H1 (cell line): ENCODE data around the gene SLC25A27. TPM values are rescaled to one million over a fixed set of nuclear protein-coding genes. Genes with fewer than 3 reads are reported as not detected.

Experiments
- CTCF ChIA-PET: fragments of 300-600 bp; sonication (Branson Sonifier 250); formaldehyde crosslinking; loops from one replicate; lab custom pipeline; 2021; ENCODE audit not compliant: partially characterized antibody; lab: Charles Lee
- POLR2A ChIA-PET: fragments of 300-600 bp; sonication (Branson Sonifier 250); formaldehyde crosslinking; loops from one replicate; lab custom pipeline; 2021; ENCODE audit warnings: inconsistent platforms; ENCODE audit not compliant: partially characterized antibody; lab: Charles Lee
- DNase-seq, 2 experiments: peaks; one replicate each; pipeline versions ENCODE4 v3.0.0 to v3.0.0-alpha.2; 2010 to 2022; ENCODE audit warnings: low spot score in 2 of 2, low read depth in 1 of 2, mixed read lengths in 1 of 2
- FAIRE-seq: peaks from 2 replicates; lab custom pipeline; 2011; peaks lifted over from hg19 to GRCh38; lab: Jason Lieb, UNC
- H2AFZ ChIP-seq: 2 replicates; pipeline ENCODE4 v1.8.1; 2012; ENCODE audit warnings: low read length, inconsistent platforms
- H2AK5ac ChIP-seq: 2 replicates; pipeline ENCODE4 v1.6.1; 2013; ENCODE audit warnings: low read depth, low read length
- H2BK120ac ChIP-seq: replicated peaks from 2 replicates; pipeline ENCODE3; 2013; ENCODE audit warnings: low read depth, low read length, inconsistent platforms
- H2BK12ac ChIP-seq: 2 replicates; pipeline ENCODE4 v1.6.1; 2013; ENCODE audit warnings: low read depth, low read length
- H2BK15ac ChIP-seq: 2 replicates; pipeline ENCODE4 v1.6.1; 2013; ENCODE audit warnings: low read length
- H2BK20ac ChIP-seq: 2 replicates; pipeline ENCODE4 v1.6.1; 2013; ENCODE audit warnings: low read length
- H2BK5ac ChIP-seq: 2 replicates; pipeline ENCODE4 v1.6.1; 2013; ENCODE audit warnings: low read depth, low read length
- H3K14ac ChIP-seq: 2 replicates; pipeline ENCODE4 v1.6.1; 2013; ENCODE audit warnings: inconsistent platforms; ENCODE audit not compliant: insufficient read length
- H3K18ac ChIP-seq: 2 replicates; pipeline ENCODE4 v1.6.1; 2013; ENCODE audit warnings: low read length; ENCODE audit errors: extremely low read depth
- H3K23ac ChIP-seq: 2 replicates; pipeline ENCODE4 v1.6.1; 2013; ENCODE audit warnings: inconsistent platforms; ENCODE audit not compliant: insufficient read length
- H3K23me2 ChIP-seq: 2 replicates; pipeline ENCODE4 v1.6.1; 2013; ENCODE audit warnings: low read depth, low read length
- H3K27ac ChIP-seq: 2 replicates; pipeline ENCODE4 v1.6.1; 2011; ENCODE audit warnings: low read depth, low read length, inconsistent platforms
- H3K27me3 ChIP-seq, 4 experiments: replicated peaks in 1 of 4; 1 replicate in 1 of 4; 2 replicates in 3 of 4; pipeline versions ENCODE4 v1.6.1 to v1.8.1; 2011 to 2013; ENCODE audit warnings: low read length in 3 of 4, mild to moderate bottlenecking in 3 of 4, inconsistent platforms in 2 of 4, mixed read lengths in 2 of 4, moderate library complexity in 1 of 4; ENCODE audit not compliant: control insufficient read depth in 3 of 4, insufficient read depth in 3 of 4; ENCODE audit errors: extremely low read depth in 1 of 4
- H3K36me3 ChIP-seq, 4 experiments: 2 replicates each; pipeline versions ENCODE4 v1.6.1 to v1.8.1; 2011 to 2013; ENCODE audit warnings: mild to moderate bottlenecking in 4 of 4, low read length in 3 of 4, moderate library complexity in 2 of 4, control low read depth in 1 of 4, inconsistent platforms in 1 of 4; ENCODE audit not compliant: insufficient read depth in 4 of 4, control insufficient read depth in 2 of 4
- H3K4ac ChIP-seq: replicated peaks from 2 replicates; pipeline ENCODE3; 2013; ENCODE audit warnings: low read length, low read depth, mixed read lengths, inconsistent platforms; ENCODE audit not compliant: insufficient read length
- H3K4me1 ChIP-seq, 4 experiments: replicated peaks in 1 of 4; 1 replicate in 1 of 4; 2 replicates in 3 of 4; pipeline versions ENCODE4 v1.6.1 to v1.8.1; 2011 to 2013; ENCODE audit warnings: low read length in 3 of 4, inconsistent platforms in 2 of 4, mixed read lengths in 1 of 4; ENCODE audit not compliant: insufficient read depth in 4 of 4, control insufficient read depth in 3 of 4
- H3K4me2 ChIP-seq, 2 experiments: 2 replicates each; pipeline versions ENCODE4 v1.6.1 to v1.8.1; 2011 to 2013; ENCODE audit warnings: low read depth in 2 of 2, low read length in 2 of 2, control low read depth in 1 of 2, inconsistent platforms in 1 of 2, mild to moderate bottlenecking in 1 of 2; ENCODE audit not compliant: insufficient read depth in 1 of 2
- H3K4me3 ChIP-seq, 4 experiments: fragments of 200-600, 300-600 bp in 1 of 4; sonication (generic), shearing (Covaris generic), sonication (Bioruptor Twin) in 1 of 4; 2 replicates each; pipeline versions ENCODE4 v1.5.1 to v1.8.1; 2011 to 2016; ENCODE audit warnings: low read length in 4 of 4, low read depth in 3 of 4, control low read depth in 2 of 4, inconsistent platforms in 2 of 4, mild to moderate bottlenecking in 2 of 4, mixed read lengths in 1 of 4, moderate library complexity in 1 of 4; ENCODE audit not compliant: insufficient read depth in 2 of 4; ENCODE audit errors: extremely low read depth in 1 of 4
- H3K56ac ChIP-seq: replicated peaks from 2 replicates; pipeline ENCODE3; 2013; ENCODE audit warnings: low read depth, mild to moderate bottlenecking, mixed read lengths, low read length, inconsistent platforms; ENCODE audit not compliant: insufficient read length
- H3K79me1 ChIP-seq: 2 replicates; pipeline ENCODE4 v1.6.1; 2013; ENCODE audit warnings: low read depth, low read length, control low read depth
- H3K79me2 ChIP-seq, 2 experiments: 2 replicates each; pipeline versions ENCODE4 v1.6.1 to v1.8.1; 2012 to 2013; ENCODE audit warnings: low read length in 2 of 2, mild to moderate bottlenecking in 2 of 2, inconsistent platforms in 1 of 2; ENCODE audit not compliant: insufficient read depth in 2 of 2, control insufficient read depth in 1 of 2
- H3K9ac ChIP-seq, 4 experiments: replicated peaks in 1 of 4; 1 replicate in 1 of 4; 2 replicates in 3 of 4; pipeline versions ENCODE4 v1.6.1 to v1.8.1; 2011 to 2013; ENCODE audit warnings: low read depth in 3 of 4, low read length in 3 of 4, control low read depth in 2 of 4, mild to moderate bottlenecking in 2 of 4, moderate library complexity in 2 of 4, inconsistent platforms in 1 of 4; ENCODE audit errors: extremely low read depth in 1 of 4
- H3K9me3 ChIP-seq, 2 experiments: 2 replicates each; pipeline versions ENCODE4 v1.6.1 to v1.8.1; 2012 to 2013; ENCODE audit warnings: mild to moderate bottlenecking in 2 of 2, moderate library complexity in 2 of 2, control low read depth in 1 of 2, inconsistent platforms in 1 of 2, low read depth in 1 of 2, low read length in 1 of 2, mixed read lengths in 1 of 2; ENCODE audit not compliant: insufficient read depth in 2 of 2
- H4K20me1 ChIP-seq, 2 experiments: replicated peaks in 1 of 2; 2 replicates each; pipeline versions ENCODE3 to v1.8.1; 2011 to 2013; ENCODE audit warnings: inconsistent platforms in 2 of 2, low read length in 2 of 2, mild to moderate bottlenecking in 1 of 2; ENCODE audit not compliant: insufficient read depth in 2 of 2, control insufficient read depth in 1 of 2
- H4K5ac ChIP-seq: 2 replicates; pipeline ENCODE4 v1.6.1; 2013; ENCODE audit warnings: low read length, low read depth, mixed read lengths, inconsistent platforms; ENCODE audit not compliant: insufficient read length
- H4K8ac ChIP-seq: 2 replicates; pipeline ENCODE4 v1.8.0; 2013; ENCODE audit warnings: mild to moderate bottlenecking, moderate library complexity, low read length, inconsistent platforms; ENCODE audit not compliant: insufficient read depth; ENCODE audit errors: extremely low read depth
- H4K91ac ChIP-seq: replicated peaks from 2 replicates; pipeline ENCODE3; 2013; ENCODE audit warnings: low read length, mixed read lengths, inconsistent platforms; ENCODE audit not compliant: insufficient read length
- CTBP2 ChIP-seq: IDR thresholded peaks from 2 replicates; pipeline ENCODE4 v1.7.0; 2011; ENCODE audit warnings: borderline replicate concordance, mild to moderate bottlenecking, moderate library complexity, mixed read lengths, low read length; ENCODE audit not compliant: insufficient read depth, insufficient read length
- CTCF ChIP-seq, 3 experiments: IDR thresholded peaks; 1 replicate in 2 of 3; 2 replicates in 1 of 3; pipeline versions ENCODE4 v1.5.1 to v1.6.1; 2011; ENCODE audit warnings: low read length in 3 of 3, mild to moderate bottlenecking in 3 of 3, inconsistent platforms in 2 of 3, low read depth in 1 of 3, moderate library complexity in 1 of 3; ENCODE audit not compliant: insufficient read depth in 1 of 3; ENCODE audit errors: control extremely low read depth in 1 of 3
- E2F6 ChIP-seq: IDR thresholded peaks from 2 replicates; pipeline ENCODE4 v1.6.1; 2012; ENCODE audit warnings: inconsistent platforms
- EGR1 ChIP-seq: IDR thresholded peaks from 2 replicates; pipeline ENCODE4 v1.6.1; 2011; ENCODE audit warnings: low read depth, low read length, borderline replicate concordance
- NANOG ChIP-seq: IDR thresholded peaks from 2 replicates; pipeline ENCODE4 v1.6.1; 2011; ENCODE audit warnings: low read length, low read depth, mild to moderate bottlenecking, inconsistent platforms; ENCODE audit not compliant: insufficient read depth, poor library complexity, severe bottlenecking
- SIX5 ChIP-seq: IDR thresholded peaks from 2 replicates; pipeline ENCODE4 v1.6.1; 2011; ENCODE audit warnings: mild to moderate bottlenecking, low read depth, low read length
- SP2 ChIP-seq: IDR thresholded peaks from 2 replicates; pipeline ENCODE4 v1.6.1; 2012; ENCODE audit warnings: mild to moderate bottlenecking, low read length, inconsistent platforms
- whole genome bisulfite sequencing, 2 experiments: shearing (Covaris generic) in 1 of 2; methylation state at CpG; one replicate each; pipeline versions ENCODE4 v1.1.6 to v1.1.7; 2013 to 2015; ENCODE audit warnings: low lambda C conversion rate in 2 of 2, mixed read lengths in 2 of 2, inconsistent platforms in 1 of 2, low coverage in 1 of 2, missing lambda C conversion rate in 1 of 2; ENCODE audit not compliant: insufficient replicate concordance in 2 of 2, insufficient coverage in 1 of 2, insufficient read length in 1 of 2; ENCODE audit errors: extremely low coverage in 1 of 2, missing lambda C conversion rate in 1 of 2; 5-methylcytosine and 5-hydroxymethylcytosine counted together
- polyA plus RNA-seq, 7 experiments: library from polyadenylated mRNA; depleted of rRNA in 3 of 7; stranded (reverse) in 5 of 7; unstranded in 2 of 7; fragments of >200 nt in 5 of 7; fragments of 200-250 nt in 2 of 7; gene quantifications; 1 replicate in 5 of 7; 2 replicates in 1 of 7; 4 replicates in 1 of 7; pipeline versions ENCODE4 v1.2.1 to v1.2.3, GENCODE V29; 2011 to 2013; ENCODE audit warnings: missing spikeins in 2 of 7, mixed read lengths in 2 of 7
- total RNA-seq: library from RNA; stranded (reverse); fragmentation: NEBNext Ultra II Directional; extraction: Animal tissue kit (Norgen Biotek cat#: 25700); gene quantifications from 2 replicates; pipeline ENCODE4 v1.2.1, GENCODE V29; 2021

Gene SLC25A27
- total and polyA plus RNA-seq, 2 of the 8 experiments (the other 6 are each of a cell fraction or from before 2014, with no cell fraction given) = 7.3 to 8.4 TPM

- Histone ChIP-seq H3K9ac (no peak overlapping the region), H3K4me1 (no peaks in the 10 kb centered on the region), H4K5ac (no peak overlapping the region), H3K4me2 (no peak overlapping the region), H2BK5ac (no peak overlapping the region), H4K8ac (no peak overlapping the region), H3K27ac (no peak overlapping the region), H4K91ac (no peak overlapping the region), H2BK12ac (no peak overlapping the region), H3K4me3 (no peak overlapping the region), H2AFZ (no peak overlapping the region), H3K56ac (no peak overlapping the region), H2AK5ac (no peak overlapping the region), H3K23me2 (0 out of 2 replicates have a peak, but pooled peaks cover 4% of the 10 kb centered on the region), H3K23ac (no peak overlapping the region), H2BK120ac (no peak overlapping the region), H3K18ac (no peak overlapping the region), H3K79me1 (no peaks in the 10 kb centered on the region), H3K79me2 (no peaks in the 10 kb centered on the region), H2BK15ac (no peak overlapping the region), H3K36me3 (no peaks in the 10 kb centered on the region), H3K9me3 (no peaks in the 10 kb centered on the region), H2BK20ac (no peak overlapping the region), H3K14ac (no peak overlapping the region), H3K4ac (no peak overlapping the region), H4K20me1 (no peaks in the 10 kb centered on the region), H3K27me3 (no peaks in the 10 kb centered on the region)
- ChIA-PET POLR2A (interaction anchor here (0.7 kb wide), 1 partner anchor 319 kb away, joined by 3 read pairs; no protein-coding TSS in a partner anchor), CTCF (interaction anchor here (1.4 kb wide), 1 partner anchor 49 kb away, joined by 6 read pairs; no protein-coding TSS in a partner anchor)
- 84% methylated on average over 4 of the region's 4 CpGs; no CpG with 5 or more reads in 1 of the 2 experiments for WGBS, 2 experiments
- DNase-seq (no peak), FAIRE-seq (no peak)
- TF ChIP-seq EGR1 (no peak), SP2 (no peak), CTCF (IDR thresholded peaks at IDR 0.05; ENCODE audit: control extremely low read depth in 1 of 3, insufficient read depth in 1 of 3, low read depth in 1 of 3, low read length in 3 of 3) (no peak), CTBP2 (no peak), NANOG (no peak), E2F6 (no peak), SIX5 (no peak)
These were observed 32.0 kb downstream of the SLC25A27 start for GRCh38 chr6:46684771-46685170.
